Smooth muscle cell of the brain vasculature (primary cell): ENCODE results near the gene NKIRAS2.

Experiments used
- DNase-seq: peaks from one replicate; pipeline ENCODE4 v3.0.0-alpha.2; 2012; ENCODE audit warnings: low read depth, low spot score

Gene NKIRAS2

DNA sequence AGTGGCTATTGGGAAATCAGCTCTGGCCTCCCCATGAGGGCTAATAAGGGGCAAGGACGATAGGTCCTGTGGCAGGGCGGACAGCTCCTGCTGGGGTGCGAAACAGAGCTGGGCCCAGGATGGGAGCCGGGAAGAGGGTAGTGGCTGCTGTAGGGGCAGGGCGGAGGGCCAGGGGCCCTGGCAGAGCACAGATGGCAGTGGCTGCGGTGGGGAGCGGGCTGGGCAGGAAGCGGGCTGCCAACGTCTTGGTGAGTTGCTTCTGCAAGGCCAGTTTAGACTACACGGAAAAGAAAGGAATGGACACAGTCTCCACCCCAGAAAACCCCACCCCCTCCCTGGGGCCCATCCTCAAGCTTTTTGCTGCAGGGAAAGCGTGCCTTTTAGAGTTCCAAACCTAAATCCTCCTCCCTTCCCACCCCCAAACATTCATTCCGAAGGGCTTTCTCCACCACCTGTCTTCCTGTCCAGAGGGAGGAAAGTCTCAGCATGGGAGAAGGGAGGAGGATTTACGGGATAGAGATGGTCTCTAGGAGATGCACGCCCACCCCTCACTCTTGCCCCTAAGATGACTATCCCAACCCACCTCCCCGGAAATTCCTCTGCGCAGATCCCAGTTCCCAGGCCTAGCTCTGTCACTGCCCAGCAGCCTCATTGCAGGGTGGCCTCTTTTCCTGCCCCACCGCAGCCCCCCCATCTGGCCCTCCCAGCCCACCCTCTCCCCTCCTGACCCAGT, 7.1 kb downstream of the NKIRAS2 start:
- no peak for DNase-seq

DNA sequence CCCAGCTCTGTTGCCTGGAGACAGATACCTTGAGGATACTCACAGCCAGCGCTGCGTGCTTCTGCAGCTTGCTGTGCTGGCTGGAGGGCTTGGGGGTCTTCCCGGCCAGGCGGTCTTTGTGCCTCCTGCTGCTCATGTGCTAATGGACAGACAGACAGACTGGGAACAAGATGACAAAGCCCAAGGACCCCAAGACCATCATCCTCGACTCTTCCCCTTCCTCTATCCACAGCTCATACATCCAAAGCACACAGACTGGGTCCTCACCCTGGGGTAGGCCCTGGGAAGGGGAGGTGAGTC, 7.7 kb downstream of the NKIRAS2 start:
- no peak for DNase-seq

DNA sequence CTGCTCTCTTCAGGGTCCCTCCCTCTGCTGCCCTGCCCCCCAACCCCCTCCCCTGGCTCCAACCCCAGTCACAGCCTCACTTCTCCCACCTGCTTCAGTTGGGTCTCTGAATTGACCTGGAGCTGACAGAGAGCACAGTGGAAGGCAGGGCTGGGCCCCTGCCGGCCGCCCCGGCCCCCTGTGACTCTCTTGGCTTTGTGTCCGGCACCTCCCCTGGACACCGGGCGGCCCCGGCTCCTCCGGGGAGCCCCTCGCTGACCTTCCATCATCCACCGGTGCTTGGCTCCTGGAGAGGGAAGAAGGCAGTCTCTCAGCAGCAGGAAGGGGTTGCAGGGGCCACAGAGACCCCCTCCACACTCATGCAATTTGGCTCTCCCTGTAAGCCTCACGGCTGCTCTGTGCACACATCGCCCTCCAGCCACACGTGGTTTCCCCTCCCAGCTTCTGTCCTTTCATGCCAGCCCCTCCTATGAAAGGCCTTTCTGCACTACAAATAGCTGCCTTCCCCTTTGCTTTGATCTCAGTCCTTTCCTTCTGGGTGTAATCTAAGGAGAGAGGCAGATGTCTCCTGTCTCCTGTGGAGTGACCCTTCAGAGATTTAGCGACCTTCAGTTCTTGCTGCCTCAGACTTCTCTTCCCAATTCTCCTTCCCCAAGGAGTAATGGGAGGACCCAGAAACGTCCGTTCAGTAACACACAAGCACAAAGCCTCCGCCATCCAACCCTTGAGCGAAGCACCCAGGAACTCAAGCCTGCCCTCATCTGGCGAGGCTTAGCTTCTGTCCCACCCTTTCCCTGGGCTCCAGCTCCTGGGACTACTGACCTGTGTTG, 8.3 kb downstream of the NKIRAS2 start:
- DNase-seq, result no peak

DNA sequence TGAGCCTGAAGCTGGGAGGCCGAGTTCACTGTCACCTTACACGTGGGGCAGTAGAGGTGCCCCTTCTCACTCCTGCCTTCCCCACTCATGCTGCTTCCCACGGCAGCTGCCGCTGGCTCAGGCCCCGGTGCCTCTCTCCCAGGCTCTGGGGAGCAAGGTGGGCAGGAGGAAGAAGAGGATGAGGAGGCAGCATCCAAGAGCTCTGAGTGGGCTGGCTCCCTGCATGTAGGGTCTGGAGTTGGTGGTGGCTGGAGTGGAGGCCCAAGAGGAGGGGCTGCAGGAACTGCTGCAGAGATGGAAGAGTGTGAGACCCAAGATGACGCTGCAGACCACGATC, 8.9 kb downstream of the NKIRAS2 start:
- DNase-seq, result no peak

DNA sequence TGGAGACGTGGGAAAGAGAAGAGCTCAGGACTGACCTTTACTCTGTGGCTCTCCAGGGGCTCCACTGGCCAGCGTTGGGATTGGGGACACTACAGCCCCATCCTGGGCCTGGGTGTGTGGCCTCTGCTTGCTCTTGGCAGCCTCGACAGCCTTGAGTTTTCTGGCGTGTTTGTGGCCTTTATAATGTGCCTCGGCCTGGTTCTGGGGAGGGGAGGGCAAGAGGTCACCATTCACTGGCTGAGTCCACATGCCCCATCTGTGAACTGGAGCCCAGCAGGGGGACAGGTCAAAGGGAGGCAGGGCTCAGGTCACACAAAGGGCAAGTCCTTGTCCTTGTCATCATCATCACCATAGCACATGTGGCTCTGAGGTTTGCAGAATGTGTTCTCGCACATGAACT, 11.7 kb downstream of the NKIRAS2 start:
- DNase-seq, result no peak

DNA sequence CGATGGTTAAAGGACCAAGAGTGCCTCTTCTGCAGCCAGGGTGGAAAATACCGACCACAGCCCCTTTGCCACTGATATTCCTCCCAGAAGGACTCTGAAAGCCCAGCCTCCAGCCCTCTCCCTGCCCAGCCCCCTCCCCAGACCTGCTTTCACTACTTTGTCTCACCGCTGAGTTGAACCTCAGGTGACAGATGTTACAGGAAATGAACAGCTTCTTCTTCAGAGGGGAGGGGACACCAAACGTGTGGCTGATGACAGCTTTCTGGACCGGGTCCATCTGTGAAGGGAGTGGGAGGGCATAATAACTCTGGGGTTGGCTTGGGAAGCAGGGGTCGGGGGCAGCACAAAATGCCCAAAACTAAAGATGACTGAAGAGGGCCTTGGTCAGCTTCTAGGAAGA, 14.2 kb downstream of the NKIRAS2 start:
- no peak for DNase-seq

DNA sequence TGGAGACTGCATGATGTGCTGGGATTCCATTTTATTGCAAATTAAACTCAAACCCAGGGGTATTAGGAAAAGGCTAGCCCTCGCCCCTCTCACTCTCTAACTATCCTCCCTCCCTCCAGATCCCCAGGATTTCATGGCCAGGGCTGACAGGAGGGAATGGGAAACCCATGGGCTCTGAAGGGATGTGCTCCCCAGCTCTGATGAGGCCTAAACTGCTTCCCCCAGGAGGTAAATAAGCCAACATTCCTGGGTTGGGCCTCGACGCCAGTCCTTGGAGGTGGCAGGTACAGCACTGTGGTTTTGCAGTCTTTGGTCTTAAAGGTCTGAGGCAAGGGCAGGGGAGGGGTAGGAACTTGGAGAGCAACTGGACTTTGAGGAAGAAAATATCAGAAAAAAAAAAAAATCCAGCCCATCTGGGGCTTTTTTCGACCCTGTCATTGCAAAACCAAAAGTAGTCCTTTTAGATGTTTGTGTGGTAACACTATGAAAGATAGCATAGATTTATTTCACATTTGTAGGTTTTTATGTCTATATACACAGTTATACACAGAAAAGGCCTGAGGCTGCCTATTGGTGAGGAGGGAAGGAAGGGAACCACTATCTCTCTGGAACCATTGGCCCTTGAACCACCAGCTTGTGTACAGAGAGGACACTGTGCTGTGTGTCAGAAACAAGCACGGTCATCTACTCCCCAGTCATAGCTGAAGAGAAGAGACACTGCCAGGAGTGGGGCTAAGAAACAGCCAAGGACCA, 18.5 kb downstream of the NKIRAS2 start:
- no peak for DNase-seq

DNA sequence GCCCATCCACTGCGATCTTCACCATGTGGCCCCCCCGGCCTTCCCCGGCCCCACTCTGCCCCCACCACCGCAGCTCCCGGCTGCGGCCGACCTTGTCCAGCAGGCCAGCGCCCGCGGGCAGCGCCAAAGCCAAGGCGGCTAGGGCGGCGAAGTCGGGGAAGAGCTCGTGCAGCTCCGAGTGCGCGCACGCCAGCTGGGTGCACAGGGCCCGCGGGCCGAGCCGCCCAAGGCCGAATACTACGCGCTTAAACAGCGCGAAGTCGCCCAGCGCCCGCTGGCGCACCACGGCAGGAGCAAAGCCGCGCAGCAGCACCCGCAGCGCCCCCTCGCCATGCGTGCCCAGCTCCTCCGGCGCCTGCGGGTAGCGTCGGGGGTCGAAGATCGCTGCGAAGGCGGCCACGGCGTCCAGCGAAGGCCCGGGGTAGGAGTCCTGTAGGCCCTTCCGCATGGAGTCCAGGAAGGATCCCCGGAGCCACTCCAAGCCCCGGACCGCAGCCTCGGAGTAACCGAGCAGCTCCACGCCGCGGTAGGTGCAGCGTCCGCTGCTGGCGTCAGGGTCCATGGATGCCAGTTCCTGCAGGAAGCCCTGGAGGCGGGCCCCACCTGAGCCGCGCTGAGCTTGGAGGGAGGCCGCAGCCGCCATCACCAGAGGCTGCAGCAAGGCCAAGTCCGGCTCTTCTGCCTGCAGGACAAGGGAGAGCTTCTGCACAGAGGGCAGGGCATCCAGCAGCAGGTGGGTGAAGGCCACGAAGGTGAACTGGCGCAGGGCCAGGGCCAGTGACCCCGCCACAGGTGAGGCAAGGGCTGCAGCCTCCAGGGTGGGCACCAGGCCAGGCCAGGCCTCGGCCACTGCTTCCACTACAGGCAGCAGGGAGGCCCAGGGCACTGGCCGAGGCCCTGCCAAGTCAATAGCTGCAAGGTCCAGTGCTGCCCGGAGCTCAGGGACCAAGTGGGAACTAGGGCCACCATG, 20.2 kb downstream of the NKIRAS2 start:
- DNase-seq, result no peak

DNA sequence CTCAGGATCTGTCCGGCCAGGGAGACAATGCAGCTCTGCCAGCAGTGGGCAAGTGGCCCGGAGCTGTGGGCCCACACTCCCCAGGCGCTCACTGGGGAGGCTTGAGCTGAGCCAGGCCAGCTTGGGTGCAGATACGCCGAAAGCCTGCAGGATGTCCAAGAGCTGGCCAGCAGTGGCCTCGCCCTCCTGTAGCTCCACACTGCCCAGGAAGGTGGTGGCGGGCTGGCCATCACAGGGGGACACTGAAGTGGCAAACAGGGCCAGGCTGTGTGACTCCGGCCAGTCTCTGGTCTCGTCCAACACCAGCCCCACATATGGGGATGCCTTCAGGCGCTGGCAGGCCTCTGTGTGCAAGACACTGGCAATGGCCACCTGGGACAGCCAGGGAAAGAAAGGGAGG, 20.9 kb downstream of the NKIRAS2 start:
- no peak for DNase-seq

DNA sequence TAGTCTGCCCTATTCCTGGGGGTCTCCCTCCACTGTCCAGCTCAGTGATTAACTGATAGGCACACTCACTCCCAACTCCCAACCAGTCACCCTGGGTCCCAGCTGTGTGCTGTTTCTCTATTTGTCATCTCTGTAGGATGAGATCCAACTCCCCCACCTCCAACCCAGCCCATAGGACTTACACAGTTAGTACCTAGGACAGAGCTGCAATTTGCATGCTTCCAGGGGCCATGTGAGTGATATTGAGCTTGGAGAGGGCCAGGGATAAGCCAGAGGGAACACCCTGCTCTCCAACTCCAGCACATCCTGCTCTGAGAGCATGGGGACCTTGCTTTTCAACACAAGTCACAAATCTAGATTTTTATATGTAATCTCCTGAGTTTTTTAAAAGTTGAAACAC, 21.7 kb downstream of the NKIRAS2 start:
- DNase-seq, result no peak

DNA sequence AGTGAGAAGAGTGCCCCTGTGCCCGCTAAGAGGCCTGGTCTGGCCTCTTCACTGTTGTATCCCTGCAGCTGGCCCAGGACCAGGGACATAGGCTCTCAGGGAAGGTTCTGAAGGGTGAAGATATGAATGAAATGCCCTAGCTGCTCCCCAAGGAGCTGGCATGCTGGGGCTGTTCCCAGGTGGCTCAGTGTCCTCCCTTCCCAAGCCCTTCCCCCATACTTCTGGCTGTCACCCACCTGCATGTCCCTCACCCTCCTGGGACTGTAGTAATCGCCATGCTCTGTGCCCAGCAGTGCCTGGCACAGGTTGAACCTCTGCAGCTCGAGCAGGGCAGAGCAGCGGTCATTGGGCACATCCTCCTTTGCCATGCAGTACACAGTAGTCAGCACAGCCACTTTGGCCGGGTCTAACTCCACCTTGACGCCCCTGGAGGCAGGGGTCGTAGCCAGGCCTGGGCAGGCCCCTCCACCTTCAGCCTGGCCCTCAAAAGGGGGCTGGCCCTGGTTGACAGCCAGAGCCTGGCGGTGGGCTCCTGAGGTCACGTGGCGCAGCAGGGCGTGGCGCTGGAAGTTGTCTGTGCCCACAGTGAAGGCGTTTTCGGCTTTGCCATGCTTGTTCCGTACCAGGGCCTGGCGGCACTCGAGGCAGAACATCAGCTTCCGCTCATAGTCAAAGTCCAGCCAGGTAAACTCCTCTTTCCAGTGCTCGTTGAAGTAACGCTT, 22.9 kb downstream of the NKIRAS2 start:
- DNase-seq, result no peak

DNA sequence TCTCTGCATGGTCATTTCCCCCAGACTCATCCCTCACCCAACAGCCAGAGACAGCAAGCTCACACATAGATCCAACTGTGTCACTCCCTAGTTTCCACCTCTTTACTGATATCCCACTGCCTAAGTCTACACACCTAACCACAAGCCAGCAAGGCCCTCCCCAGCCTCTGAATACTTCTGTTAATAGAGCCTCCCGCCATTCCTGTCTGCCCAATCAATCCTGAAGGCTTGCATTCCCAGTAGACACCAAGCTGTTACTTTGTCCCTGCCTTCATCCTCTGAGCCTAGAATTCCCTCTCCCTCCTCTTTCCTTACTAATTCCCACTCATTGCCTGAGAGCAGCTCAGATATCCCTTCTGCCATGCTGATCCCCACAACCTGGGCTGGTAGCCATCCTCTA, 25.8 kb downstream of the NKIRAS2 start:
- DNase-seq, result no peak

DNA sequence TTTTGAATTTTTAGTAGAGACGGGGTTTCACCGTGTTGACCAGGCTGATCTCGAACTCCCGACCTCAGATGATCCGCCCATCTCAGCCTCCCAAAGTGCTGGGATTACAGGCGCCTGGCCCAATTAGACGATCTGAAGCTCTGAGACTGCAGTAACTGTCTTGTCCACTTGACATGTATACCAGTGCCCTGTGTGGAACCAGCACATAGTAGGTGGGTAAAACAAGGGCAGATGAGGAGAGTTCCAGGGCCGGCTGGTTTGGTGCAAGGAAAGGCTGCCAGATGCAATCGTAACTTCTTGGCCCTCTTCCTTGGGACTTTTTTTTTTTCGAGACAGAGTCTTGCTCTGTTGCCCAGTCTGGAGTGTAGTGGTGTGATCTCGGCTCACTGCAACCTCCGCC, 27.5 kb downstream of the NKIRAS2 start:
- no peak for DNase-seq

DNA sequence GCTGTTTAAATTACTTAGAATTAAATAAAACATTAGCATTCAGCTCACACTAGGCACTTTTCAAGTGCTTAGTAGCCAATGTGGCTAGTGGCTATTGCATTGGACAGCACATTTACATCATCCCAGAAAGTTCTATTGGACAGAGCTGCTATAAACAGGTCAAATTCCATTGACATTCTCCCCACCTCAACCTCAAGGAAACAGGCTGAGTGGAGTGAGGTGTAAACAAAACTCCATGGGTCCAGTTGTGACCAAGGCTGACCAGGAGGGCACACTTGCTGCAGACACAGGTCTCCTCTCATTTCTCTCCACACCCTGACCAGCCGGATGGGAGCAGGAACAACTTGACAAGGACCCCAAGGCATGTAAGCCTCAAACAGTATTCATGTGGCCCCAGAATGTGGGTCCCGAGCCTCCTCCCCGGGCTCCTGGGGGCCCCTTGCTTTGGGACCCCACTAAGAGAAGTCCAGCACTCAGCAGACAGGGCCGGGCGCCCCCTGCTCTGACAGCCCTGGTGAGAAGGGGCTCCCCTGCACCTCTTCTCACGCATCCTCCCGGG, 30.0 kb downstream of the NKIRAS2 start:
- DNase-seq, result no peak

DNA sequence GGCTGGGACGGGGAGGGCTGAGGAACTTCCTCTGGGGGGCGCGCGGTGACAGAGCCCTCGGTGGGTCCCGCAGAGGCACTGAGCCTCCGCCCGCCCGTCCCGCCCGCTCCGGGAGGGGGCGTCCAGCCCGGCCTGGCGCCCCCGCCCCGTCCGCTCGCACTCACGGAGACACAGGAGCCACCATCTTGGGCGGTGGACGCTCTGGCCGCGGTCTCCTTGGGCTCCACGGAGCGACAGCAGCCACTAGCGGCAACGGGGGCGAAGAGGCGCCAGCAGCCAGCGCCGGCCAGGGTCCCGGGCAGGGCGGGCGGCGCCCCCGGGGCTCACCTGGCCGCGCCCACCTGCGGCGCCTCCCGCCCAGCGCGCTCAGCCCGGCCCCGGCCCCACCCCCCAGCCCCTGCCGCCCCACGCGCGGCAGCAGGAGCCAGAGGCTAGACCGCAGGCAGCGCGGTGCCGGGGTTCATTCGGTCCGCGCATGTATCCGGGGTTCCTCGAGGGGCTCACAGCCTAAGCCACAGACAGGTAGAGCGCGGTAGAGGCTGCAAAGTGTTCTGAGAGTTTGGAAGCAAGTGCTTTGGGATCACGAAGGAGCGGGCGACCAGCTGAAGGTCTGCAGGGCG, 30.6 kb downstream of the NKIRAS2 start, which contains the start of gene C17orf113:
Gene C17orf113, minus strand, starts transcription at position 209 of the 620 bp plus-strand sequence. CDS start 7,225 bp downstream, outside the sequence.
- no peak for DNase-seq

DNA sequence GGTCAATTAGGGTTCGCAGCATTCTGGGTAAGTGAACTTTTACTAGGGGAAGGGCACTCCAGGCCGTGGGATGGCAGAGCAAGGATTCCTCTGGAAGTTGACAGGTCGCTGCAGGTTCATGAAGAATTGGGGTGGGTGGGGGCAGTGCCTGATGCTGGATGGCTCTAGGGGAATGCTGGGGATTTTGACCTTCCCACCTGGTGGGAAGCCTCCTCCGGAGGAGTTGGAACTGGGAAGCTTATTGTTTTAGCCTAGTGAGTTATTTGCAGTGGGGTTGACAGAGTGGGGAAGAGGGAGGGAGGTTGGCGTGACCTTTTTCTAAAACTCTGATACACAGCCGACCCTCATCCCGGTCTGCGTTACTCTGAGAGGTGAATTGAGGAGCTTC, 31.1 kb downstream of the NKIRAS2 start:
- no peak for DNase-seq

DNA sequence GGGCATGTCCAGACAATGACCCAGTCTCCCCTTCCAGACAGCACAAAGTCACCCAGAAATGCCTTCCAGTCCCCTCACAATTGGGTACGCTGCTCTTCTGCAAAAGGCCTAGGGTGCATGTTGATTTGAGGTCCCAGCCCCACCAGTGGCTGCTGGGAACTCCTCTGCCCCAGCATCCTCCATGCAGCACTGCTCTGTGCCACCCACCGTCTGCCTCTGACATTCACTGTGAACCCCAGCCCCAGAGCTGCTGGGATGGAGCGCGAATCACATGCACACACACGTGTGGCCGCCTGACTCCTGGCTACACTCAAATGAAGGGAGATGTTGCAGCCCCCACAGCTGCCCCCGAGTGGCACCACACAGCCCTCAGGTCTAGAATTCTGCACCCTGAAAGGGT, 31.8 kb downstream of the NKIRAS2 start:
- no peak for DNase-seq

DNA sequence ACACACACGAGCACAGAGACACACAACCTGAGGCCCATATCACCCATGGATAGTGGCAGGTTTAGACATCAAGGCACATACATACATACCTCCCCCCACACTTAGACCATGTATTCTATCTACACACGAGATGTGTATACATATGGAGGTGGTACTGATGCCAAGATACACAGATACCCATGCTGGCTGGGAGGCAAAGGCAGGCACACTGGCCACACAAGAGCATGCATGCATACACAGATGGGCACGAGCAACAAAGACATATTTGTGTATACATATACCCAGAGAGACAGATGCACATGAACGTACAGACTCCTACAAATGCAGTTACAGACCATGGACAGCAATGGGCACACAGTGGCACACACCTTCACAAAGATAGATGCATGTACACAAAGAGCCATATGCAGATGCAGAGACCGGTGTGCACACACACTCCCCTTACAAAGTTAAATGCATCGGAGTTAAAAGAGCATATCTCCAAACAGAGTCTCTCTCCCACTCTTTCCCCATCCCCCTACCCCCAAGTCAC, 32.5 kb downstream of the NKIRAS2 start:
- DNase-seq, result no peak

DNA sequence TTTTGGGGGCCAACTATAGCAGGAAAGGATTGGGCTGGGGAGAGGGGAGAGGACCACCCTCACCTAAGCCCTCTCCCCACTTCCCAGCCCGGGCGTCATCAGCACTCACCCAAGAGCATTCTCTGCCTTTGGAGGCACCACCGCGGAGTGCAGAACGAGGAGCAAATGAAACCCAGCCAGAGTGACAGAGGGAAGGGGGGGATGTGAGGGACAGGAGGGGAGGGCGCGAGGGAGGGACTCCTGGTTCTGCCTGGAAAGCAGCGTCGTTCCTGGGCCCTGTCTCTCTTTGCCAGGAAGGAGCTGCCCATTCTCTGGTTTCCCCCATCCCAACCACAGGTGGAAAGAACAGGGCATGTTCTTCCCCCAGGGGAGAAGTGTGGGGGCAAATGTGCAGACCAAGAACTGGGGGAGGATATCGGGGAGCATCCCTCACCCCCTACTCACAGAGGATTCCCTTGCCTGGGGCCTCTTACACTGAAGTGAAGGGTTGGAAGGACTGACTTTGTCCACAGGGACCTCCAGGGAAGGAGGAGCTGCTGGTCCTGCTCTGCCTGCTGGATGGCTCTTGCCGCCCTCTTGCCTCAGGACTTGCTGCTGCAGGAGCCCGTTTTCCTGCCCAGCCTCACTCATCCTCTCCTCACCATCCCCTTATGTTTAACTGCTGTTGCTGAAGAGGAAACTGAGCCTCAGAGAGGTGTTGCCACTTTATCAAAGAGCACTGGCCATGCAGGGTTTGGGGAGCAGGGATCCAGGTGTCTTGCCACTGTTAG, 34.0 kb downstream of the NKIRAS2 start:
- no peak for DNase-seq
